Measurements from ENCODE around the gene CDKAL1.

The CDKAL1 gene

GRCh38 chr6:21265034-21265729, 730.9 kb downstream of the CDKAL1 start:
- no peak for DNase-seq (ENCODE audit: low read depth in 1 of 2, low spot score in 1 of 2)

DNA sequence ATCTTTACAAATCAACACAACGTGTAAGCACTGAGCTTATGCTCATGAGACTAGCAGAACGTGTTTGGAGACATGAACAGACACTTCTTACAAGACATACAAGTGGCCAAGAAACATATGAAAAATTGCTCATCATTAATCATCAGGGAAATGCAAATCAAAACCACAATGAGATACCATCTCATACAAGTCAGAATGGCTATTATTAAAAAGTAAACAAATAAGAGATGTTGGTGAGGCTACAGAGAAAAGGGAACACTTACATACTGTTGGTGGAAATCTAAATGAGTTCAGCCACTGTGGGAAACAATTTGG, 731.4 kb downstream of the CDKAL1 start:
- no peak for DNase-seq (ENCODE audit: low read depth in 1 of 2, low spot score in 1 of 2)

DNA sequence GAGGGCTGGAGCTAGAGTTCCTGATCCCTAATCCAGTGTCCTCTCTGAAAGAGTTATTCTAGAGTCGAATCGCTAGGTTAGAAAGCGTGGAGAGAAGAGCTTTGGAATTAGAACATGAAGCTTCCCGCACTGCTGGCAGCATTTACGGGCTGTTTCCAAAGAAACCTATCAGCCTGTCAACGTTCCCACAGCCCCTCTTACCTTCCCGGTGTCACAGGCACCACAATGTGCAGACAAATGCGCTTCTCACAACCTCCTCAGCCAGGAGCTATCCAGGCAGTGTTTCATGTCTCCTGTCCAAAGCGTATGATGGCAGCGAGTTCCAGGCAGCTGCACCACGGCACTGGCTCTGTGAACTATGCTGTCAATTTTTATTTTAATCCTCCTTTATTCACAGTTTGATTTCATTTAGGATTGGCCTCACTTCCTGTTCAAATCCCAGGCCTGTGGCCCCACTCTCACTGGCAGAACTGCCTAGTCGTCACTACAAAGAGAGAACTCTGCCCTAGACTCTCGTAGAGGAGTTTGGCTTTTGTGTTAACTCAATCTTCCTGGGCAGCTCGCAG, 736.5 kb downstream of the CDKAL1 start:
- no peak for DNase-seq (ENCODE audit: low read depth in 1 of 2, low spot score in 1 of 2)

GRCh38 chr6:21271428-21272155, 737.3 kb downstream of the CDKAL1 start:
- DNase-seq (ENCODE audit: low read depth in 1 of 2, low spot score in 1 of 2), result no peak

DNA sequence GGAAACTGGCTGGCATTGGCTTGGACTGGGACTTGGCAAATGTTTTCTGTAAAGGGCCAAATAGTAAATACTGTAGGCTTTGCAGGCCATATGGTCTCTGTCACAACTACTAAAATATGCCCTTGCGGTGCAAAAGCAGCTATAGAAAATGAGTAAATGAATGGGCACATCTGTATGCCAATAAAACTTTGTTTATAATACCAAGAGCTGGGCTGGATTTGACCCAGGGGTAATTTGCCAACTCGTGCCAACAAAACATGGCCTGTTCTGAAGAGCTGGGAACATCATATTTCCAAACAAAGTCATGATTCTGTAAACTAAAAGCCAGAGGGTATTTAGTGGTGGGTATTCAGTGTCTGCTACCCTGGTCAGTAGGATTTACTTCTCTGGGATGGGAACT, 739.2 kb downstream of the CDKAL1 start:
- DNase-seq (ENCODE audit: low read depth in 1 of 2, low spot score in 1 of 2), result no peak

GRCh38 chr6:21274851-21275250, 740.6 kb downstream of the CDKAL1 start:
- DNase-seq (ENCODE audit: low read depth in 1 of 2, low spot score in 1 of 2), result no peak

- DNase-seq (ENCODE audit: low read depth in 1 of 2, low spot score in 1 of 2), result no peak
Observed at GRCh38 chr6:21277601-21278374, 743.5 kb downstream of the CDKAL1 start.

- no peak for DNase-seq (ENCODE audit: low read depth in 1 of 2, low spot score in 1 of 2)
Observed at GRCh38 chr6:21278375-21278745, 744.1 kb downstream of the CDKAL1 start.

- DNase-seq (ENCODE audit: low read depth in 1 of 2, low spot score in 1 of 2), result no peak
Observed at GRCh38 chr6:21279619-21280018, 745.4 kb downstream of the CDKAL1 start.

- DNase-seq (ENCODE audit: low read depth in 1 of 2, low spot score in 1 of 2), result no peak
Observed at GRCh38 chr6:21281366-21281765, 747.1 kb downstream of the CDKAL1 start.
